Colonic mucosa (tissue), 4 donors: ENCODE measurements around the gene GPHN. TPM values are rescaled to one million over a fixed set of nuclear protein-coding genes. Genes with fewer than 3 reads are reported as not detected.

Experiments
- DNase-seq: peaks from one replicate; pipeline ENCODE4 v3.0.0-alpha.2; 2020
- H3K27ac ChIP-seq: fragments of 200-600 bp; one replicate; pipeline ENCODE4 v1.8.0; 2021
- H3K27me3 ChIP-seq: fragments of 200-600 bp; one replicate; pipeline ENCODE4 v1.8.0; 2021
- H3K36me3 ChIP-seq: fragments of 200-600 bp; one replicate; pipeline ENCODE4 v1.8.0; 2021
- H3K4me1 ChIP-seq: fragments of 200-600 bp; one replicate; pipeline ENCODE4 v1.8.0; 2021; ENCODE audit warnings: mild to moderate bottlenecking
- H3K4me3 ChIP-seq: fragments of 200-600 bp; one replicate; pipeline ENCODE4 v1.8.0; 2021
- H3K9ac ChIP-seq, 2 donors: one replicate each; pipeline ENCODE4 v1.7.0; 2013; ENCODE audit warnings: control low read depth in 2 of 2, low read depth in 2 of 2, low read length in 2 of 2
- H3K9me3 ChIP-seq: fragments of 200-600 bp; one replicate; pipeline ENCODE4 v1.8.0; 2021
- CTCF ChIP-seq: fragments of 200-600 bp; IDR thresholded peaks from one replicate; pipeline ENCODE4 v1.8.0; 2022; ENCODE audit warnings: antibody characterized with exemption, mild to moderate bottlenecking
- intact Hi-C: fragments of 100-400 bp; cut with DNase I; formaldehyde crosslinking; loops from one replicate; pipeline ENCODE4 v1.14.1; 2022
- total RNA-seq, 2 donors: library from RNA; stranded (reverse); fragmentation: NEBNext Ultra II Directional in 1 of 2; extraction: Animal tissue kit (Norgen Biotek cat#: 25700) in 1 of 2; gene quantifications; one replicate each; pipeline ENCODE4 v1.2.1, GENCODE V29; 2021
- donor health status: healthy.
- donor health status: DM: no; HTN: no; CAD: no.
- donor health status: DM: no; HTN: no; CAD: no.

Gene GPHN
- total RNA-seq, 2 donors from 2014 or later = 32.0 to 45.2 TPM

GRCh38 chr14:66503532-66503931 is 4.4 kb upstream of the GPHN start:
- Histone ChIP-seq H3K4me3 (no peak overlapping the region), H3K9me3 (no peaks in the 10 kb centered on the region), H3K4me1 (no peaks in the 10 kb centered on the region), H3K9ac (no peak overlapping the region), H3K27me3 (no peaks in the 10 kb centered on the region), H3K27ac (no peak overlapping the region), H3K36me3 (no peaks in the 10 kb centered on the region)
- TF ChIP-seq CTCF = no peak
- DNase-seq = no peak
- intact Hi-C loops = no loop called here

GRCh38 chr14:66507181-66507721 is 696 bp upstream of the GPHN start:
- intact Hi-C loops = no loop called here
- no peak for TF ChIP-seq CTCF
- Histone ChIP-seq H3K9ac (peak overlapping the region; percentile 65 to 98), H3K9me3 (no peaks in the 10 kb centered on the region), H3K27ac (peak overlapping the region; percentile 97), H3K36me3 (no peaks in the 10 kb centered on the region), H3K4me1 (peaks cover 5% of the 10 kb centered on the region), H3K4me3 (peak overlapping the region; percentile 73), H3K27me3 (no peaks in the 10 kb centered on the region)
- DNase-seq = no peak

GRCh38 chr14:66508547-66508845 is 549 bp downstream of the GPHN start:
- Histone ChIP-seq H3K36me3 (no peaks in the 10 kb centered on the region), H3K9ac (peak overlapping the region; percentile 85 to 98), H3K9me3 (no peaks in the 10 kb centered on the region), H3K4me3 (peak overlapping the region; percentile 73), H3K27ac (peak overlapping the region; percentile 97), H3K4me1 (peaks cover 5% of the 10 kb centered on the region), H3K27me3 (no peaks in the 10 kb centered on the region)
- no peak for DNase-seq
- intact Hi-C loops = no loop called here
- no peak for TF ChIP-seq CTCF

- Histone ChIP-seq H3K27me3 (no peaks in the 10 kb centered on the region), H3K9me3 (no peaks in the 10 kb centered on the region), H3K36me3 (no peaks in the 10 kb centered on the region), H3K4me3 (peak overlapping the region; percentile 73), H3K27ac (peak overlapping the region; percentile 97), H3K9ac (peak overlapping the region; percentile 85 to 98), H3K4me1 (peaks cover 5% of the 10 kb centered on the region)
- no peak for TF ChIP-seq CTCF
- peak; percentile 68 for DNase-seq
- intact Hi-C loops = no loop called here
Observed at GRCh38 chr14:66508846-66509621, 1.1 kb downstream of the GPHN start.

GRCh38 chr14:66509874-66510273 is 1.9 kb downstream of the GPHN start:
- Histone ChIP-seq H3K27me3 (no peaks in the 10 kb centered on the region), H3K9ac (peak overlapping the region in 1 of 2 donors; percentile 98), H3K4me3 (peak overlapping the region; percentile 73), H3K9me3 (no peaks in the 10 kb centered on the region), H3K27ac (no peak overlapping the region), H3K36me3 (no peaks in the 10 kb centered on the region), H3K4me1 (peaks cover 5% of the 10 kb centered on the region)
- DNase-seq = no peak
- no peak for TF ChIP-seq CTCF
- intact Hi-C loops = no loop called here
